GM12874 (cell line): ENCODE measurements around the gene SDK2.
A peak's percentile ranks its signal among the peaks of the same experiment; 100 is the strongest.

ENCODE experiments used
- TF ChIP-seq, protein P1 (sequence below): IDR thresholded peaks from 2 replicates; pipeline ENCODE4 v1.5.1; 2011; ENCODE audit warnings: low read depth, mild to moderate bottlenecking, control low read depth, low read length, moderate library complexity; ENCODE audit not compliant: insufficient read depth

SDK2 gene

DNA sequence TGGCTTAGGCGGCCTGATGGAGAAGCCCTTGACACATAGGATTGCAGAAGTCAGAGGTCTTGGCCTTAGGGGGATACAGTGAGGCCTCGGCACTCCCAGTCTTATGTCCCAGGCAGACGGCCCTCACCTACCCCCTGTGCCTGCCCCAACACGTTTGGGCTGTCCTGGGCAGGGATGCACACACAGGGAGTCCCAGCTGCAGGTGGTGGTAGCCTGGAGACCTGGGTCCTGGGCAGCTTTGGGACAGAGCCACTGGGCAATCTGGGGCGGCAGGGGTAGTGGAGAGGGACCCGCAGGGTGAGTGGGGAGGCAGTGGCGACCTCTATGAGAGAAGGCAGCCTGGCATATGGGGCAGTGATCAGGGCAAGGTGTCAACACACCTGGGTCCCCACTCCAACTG, 48.3 kb downstream of the SDK2 start:
- TF ChIP-seq, protein P1, sequence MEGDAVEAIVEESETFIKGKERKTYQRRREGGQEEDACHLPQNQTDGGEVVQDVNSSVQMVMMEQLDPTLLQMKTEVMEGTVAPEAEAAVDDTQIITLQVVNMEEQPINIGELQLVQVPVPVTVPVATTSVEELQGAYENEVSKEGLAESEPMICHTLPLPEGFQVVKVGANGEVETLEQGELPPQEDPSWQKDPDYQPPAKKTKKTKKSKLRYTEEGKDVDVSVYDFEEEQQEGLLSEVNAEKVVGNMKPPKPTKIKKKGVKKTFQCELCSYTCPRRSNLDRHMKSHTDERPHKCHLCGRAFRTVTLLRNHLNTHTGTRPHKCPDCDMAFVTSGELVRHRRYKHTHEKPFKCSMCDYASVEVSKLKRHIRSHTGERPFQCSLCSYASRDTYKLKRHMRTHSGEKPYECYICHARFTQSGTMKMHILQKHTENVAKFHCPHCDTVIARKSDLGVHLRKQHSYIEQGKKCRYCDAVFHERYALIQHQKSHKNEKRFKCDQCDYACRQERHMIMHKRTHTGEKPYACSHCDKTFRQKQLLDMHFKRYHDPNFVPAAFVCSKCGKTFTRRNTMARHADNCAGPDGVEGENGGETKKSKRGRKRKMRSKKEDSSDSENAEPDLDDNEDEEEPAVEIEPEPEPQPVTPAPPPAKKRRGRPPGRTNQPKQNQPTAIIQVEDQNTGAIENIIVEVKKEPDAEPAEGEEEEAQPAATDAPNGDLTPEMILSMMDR, result no peak

DNA sequence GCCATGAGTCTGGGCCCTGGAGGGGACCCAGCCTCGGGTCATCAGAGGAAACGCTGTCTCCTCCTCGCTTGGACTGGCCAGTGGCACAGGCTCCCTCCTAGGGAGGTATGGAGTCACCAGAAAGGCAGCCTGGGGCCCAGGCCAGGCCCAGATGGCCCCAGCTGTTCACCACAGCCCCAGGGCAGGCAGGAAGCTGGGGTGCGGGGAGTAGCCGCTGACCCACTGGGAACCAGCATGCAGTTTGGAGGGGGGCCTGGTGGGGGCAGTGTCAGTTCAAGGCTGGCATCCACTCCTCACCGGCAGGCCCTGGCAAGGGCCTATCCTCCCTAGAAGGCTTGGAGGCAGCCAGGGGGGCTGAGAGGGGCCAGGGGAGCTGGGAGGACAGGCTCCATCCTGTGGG, 48.8 kb downstream of the SDK2 start:
- TF ChIP-seq, protein P1, result peak; percentile 35; the same call in 1 of the 2 replicates

DNA sequence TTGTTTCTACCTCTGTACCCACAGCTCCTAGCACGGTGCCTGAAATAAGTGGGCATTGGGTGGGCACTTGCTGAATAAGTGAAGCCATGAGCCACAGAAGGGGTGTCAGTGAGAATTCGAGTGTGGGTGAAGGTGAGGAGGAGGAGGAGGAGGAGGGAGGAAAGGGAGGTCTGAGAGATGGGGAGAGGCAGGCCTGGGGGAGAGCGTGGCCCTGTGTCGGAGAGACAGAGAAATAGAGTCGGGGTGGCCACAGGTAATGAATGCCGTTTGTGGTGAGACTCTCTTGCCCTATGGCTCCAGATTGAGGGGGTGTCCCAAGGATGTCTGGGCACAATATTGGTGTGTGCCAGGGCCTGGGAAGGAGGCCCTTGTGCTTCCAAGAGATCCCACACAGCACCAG, 49.2 kb downstream of the SDK2 start:
- TF ChIP-seq, protein P1, result no peak

DNA sequence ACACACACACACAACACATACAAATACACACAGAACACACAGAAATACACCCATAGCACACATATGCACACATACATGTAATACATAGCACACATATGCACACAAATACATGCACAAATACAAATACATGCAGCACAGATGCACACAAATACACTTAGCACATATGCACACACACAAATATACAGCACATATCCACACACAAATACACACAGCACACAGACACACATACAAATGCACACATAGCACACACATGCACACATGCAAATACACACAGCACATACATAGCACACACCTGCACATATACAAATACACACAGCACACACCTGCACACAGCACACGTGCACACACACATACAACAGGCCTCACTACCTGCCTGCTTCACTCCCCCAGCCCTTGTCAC, 49.6 kb downstream of the SDK2 start:
- TF ChIP-seq, protein P1, result no peak

DNA sequence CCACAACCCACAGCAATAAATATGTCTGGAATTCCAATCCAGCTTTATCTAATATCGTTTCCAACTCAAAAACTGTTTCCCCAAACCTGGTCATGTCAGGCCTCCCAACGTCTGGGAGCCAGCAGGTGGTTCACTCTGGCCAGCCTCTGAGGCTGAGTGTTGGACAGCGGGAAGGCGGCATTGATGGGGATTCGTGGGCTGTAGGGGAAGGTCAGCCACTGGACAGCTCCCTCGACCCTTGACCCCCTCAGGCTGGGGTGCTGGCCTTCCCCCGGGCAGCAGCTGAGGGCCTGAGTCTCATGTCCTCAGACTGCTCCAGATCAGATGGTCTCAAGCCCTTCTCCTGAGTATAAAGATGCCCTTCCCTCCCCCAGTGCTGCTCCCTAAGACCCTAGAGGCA, 50.2 kb downstream of the SDK2 start:
- TF ChIP-seq, protein P1, result no peak

DNA sequence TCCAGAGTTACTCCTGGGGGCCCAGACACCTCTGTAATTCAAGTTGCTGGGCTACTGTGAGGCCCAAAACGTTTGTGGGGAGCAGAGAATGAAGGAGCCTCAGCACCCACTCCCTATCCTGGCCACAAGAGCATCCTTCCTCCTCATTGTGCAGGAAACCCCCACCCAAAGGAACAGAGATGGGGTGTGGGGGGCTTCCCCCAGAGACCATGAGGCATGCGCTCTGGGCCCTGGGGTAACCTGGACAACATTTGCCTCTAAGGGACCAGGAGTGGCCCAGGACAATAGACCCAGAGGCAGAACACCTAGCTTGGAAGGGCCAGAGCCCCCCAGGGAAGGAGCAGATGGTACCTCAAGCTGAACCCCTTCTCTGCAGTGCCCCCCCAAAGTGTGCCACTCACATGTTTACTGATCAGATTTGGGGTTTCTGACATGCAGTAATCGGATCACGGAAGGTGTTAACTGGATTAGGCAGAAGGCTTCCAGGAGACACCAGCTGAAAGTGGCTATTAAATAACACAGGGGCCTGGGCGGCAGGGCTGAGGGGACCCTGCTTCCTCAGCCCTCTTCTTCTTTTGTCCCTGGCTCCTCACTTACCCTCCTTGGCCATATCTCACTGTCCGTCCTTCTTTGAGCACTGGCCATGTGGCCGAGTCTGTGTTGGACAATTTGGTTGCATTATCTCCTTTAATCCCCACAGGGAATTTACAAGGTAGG, 50.8 kb downstream of the SDK2 start:
- TF ChIP-seq, protein P1, result no peak

DNA sequence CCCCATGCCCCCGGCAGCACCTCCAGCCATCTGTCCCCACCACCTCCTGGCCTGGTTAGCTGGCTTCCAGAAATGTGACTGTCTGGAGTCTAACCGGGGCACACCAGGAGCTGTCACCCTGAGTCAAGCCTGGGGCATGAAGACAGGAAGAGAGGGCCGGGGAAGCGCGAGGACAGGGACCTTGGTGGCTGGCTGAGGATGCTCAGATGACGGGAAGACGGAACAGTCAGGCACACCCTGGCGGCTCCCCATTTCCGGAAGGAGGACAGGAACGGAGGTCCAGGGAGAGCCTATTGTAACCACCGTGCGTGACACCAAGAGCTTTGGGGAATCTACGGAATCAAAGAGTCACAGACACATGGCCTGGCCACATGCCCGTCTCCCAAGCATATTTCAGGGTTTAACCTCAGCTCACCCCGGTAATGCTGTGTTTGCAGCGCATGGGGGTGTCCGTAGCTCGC, 51.7 kb downstream of the SDK2 start:
- TF ChIP-seq, protein P1, result no peak
